HEK293 (cell line): Measurements from ENCODE around the gene PRRC2B.

Source experiments
- CTCF ChIA-PET: fragments of 350-600 bp; formaldehyde crosslinking; extraction: SDS; loops from one replicate; lab custom pipeline; 2021; ENCODE audit warnings: antibody characterized with exemption; lab: Yijun Ruan, JAX
- POLR2A ChIA-PET: fragments of 300-600 bp; formaldehyde crosslinking; extraction: SDS; loops from one replicate; lab custom pipeline; 2020; ENCODE audit warnings: antibody characterized with exemption, inconsistent platforms; lab: Yijun Ruan, JAX
- H3K27ac ChIP-seq: fragments of 200-500 bp; sonication (Bioruptor generic); 2 replicates; pipeline ENCODE4 v1.5.1; 2014; ENCODE audit warnings: low read depth, low read length, control low read depth, inconsistent platforms; ENCODE audit errors: extremely low read depth
- H3K36me3 ChIP-seq, 2 experiments: fragments of 200-500 bp in 1 of 2; sonication (Bioruptor generic) in 1 of 2; 1 replicate in 1 of 2; 2 replicates in 1 of 2; pipeline ENCODE4 v1.5.1; 2014 to 2017; ENCODE audit warnings: inconsistent platforms in 2 of 2, low read length in 2 of 2; ENCODE audit not compliant: control insufficient read depth in 2 of 2, insufficient read depth in 1 of 2
- H3K4me1 ChIP-seq: fragments of 200-500 bp; sonication (Bioruptor generic); 2 replicates; pipeline ENCODE4 v1.5.1; 2014; ENCODE audit warnings: mild to moderate bottlenecking, low read length, inconsistent platforms; ENCODE audit not compliant: control insufficient read depth, insufficient read depth
- H3K4me3 ChIP-seq: 2 replicates; pipeline ENCODE4 v1.5.1; 2011; ENCODE audit warnings: low read depth, mild to moderate bottlenecking, control low read depth, low read length, moderate library complexity
- H3K9me3 ChIP-seq: fragments of 200-500 bp; sonication (Bioruptor generic); 2 replicates; pipeline ENCODE4 v1.5.1; 2014; ENCODE audit warnings: low read depth, low read length, inconsistent platforms; ENCODE audit not compliant: control insufficient read depth, insufficient read depth
- EGR2 ChIP-seq: fragments of 450-650 bp; formaldehyde crosslinking; IDR thresholded peaks from 2 replicates; pipeline ENCODE4 v1.5.1; 2016; ENCODE audit warnings: low read depth, missing biosample characterization, missing genetic modification characterization
- ELK4 ChIP-seq: IDR thresholded peaks from 2 replicates; pipeline ENCODE4 v1.6.1; 2011; ENCODE audit warnings: mild to moderate bottlenecking, low read depth, low read length, borderline replicate concordance
- GLI4 ChIP-seq: fragments of 450-650 bp; formaldehyde crosslinking; IDR thresholded peaks from 2 replicates; pipeline ENCODE4 v1.5.1; 2016; ENCODE audit warnings: missing biosample characterization, missing genetic modification characterization
- GLIS1 ChIP-seq: fragments of 450-650 bp; formaldehyde crosslinking; IDR thresholded peaks from 2 replicates; pipeline ENCODE4 v1.5.1; 2016; ENCODE audit warnings: missing biosample characterization, missing genetic modification characterization
- KLF7 ChIP-seq: fragments of 450-650 bp; formaldehyde crosslinking; IDR thresholded peaks from 2 replicates; pipeline ENCODE4 v1.5.1; 2016; ENCODE audit warnings: missing biosample characterization, missing genetic modification characterization, borderline replicate concordance
- KLF9 ChIP-seq: fragments of 450-650 bp; formaldehyde crosslinking; IDR thresholded peaks from 2 replicates; pipeline ENCODE4 v1.5.1; 2016; ENCODE audit warnings: missing biosample characterization, missing genetic modification characterization, low read depth
- PRDM1 ChIP-seq: fragments of 450-650 bp; formaldehyde crosslinking; IDR thresholded peaks from 2 replicates; pipeline ENCODE4; 2016; ENCODE audit warnings: missing biosample characterization, missing genetic modification characterization
- SCRT1 ChIP-seq: fragments of 450-650 bp; formaldehyde crosslinking; IDR thresholded peaks from 2 replicates; pipeline ENCODE4 v1.5.1; 2016; ENCODE audit warnings: missing biosample characterization, missing genetic modification characterization, borderline replicate concordance
- SCRT2 ChIP-seq: fragments of 450-650 bp; formaldehyde crosslinking; IDR thresholded peaks from 2 replicates; pipeline ENCODE4 v1.5.1; 2016; ENCODE audit warnings: missing biosample characterization, missing genetic modification characterization
- ZNF133 ChIP-seq: fragments of 450-650 bp; formaldehyde crosslinking; IDR thresholded peaks from 2 replicates; pipeline ENCODE4 v1.5.1; 2016; ENCODE audit warnings: missing biosample characterization, missing genetic modification characterization
- ZNF140 ChIP-seq: fragments of 450-650 bp; formaldehyde crosslinking; IDR thresholded peaks from 2 replicates; pipeline ENCODE4 v1.5.1; 2016; ENCODE audit warnings: missing biosample characterization, missing genetic modification characterization
- ZNF174 ChIP-seq: fragments of 450-650 bp; formaldehyde crosslinking; IDR thresholded peaks from 2 replicates; pipeline ENCODE4 v1.5.0; 2017; ENCODE audit warnings: missing biosample characterization, mild to moderate bottlenecking, missing genetic modification characterization
- ZNF175 ChIP-seq: fragments of 450-650 bp; formaldehyde crosslinking; IDR thresholded peaks from 2 replicates; pipeline ENCODE4 v1.5.1; 2016; ENCODE audit warnings: missing biosample characterization, missing genetic modification characterization
- ZNF221 ChIP-seq: fragments of 450-650 bp; formaldehyde crosslinking; IDR thresholded peaks from 2 replicates; pipeline ENCODE4 v1.5.1; 2017; ENCODE audit warnings: missing biosample characterization, missing genetic modification characterization, borderline replicate concordance
- ZNF600 ChIP-seq: fragments of 450-650 bp; formaldehyde crosslinking; IDR thresholded peaks from 2 replicates; pipeline ENCODE4 v1.5.1; 2016; ENCODE audit warnings: missing biosample characterization, missing genetic modification characterization
- ZSCAN30 ChIP-seq: fragments of 450-650 bp; IDR thresholded peaks from 2 replicates; pipeline ENCODE4 v1.5.1; 2018; ENCODE audit warnings: missing biosample characterization, mild to moderate bottlenecking, missing genetic modification characterization, moderate library complexity
- TF ChIP-seq, protein P1 (sequence below): fragments of 450-650 bp; formaldehyde crosslinking; IDR thresholded peaks from 2 replicates; pipeline ENCODE4 v1.5.1; 2017; ENCODE audit warnings: missing biosample characterization, missing genetic modification characterization
- TF ChIP-seq, protein P2 (sequence below): fragments of 450-650 bp; formaldehyde crosslinking; IDR thresholded peaks from 2 replicates; pipeline ENCODE4 v1.5.1; 2016; ENCODE audit warnings: missing biosample characterization, missing genetic modification characterization, borderline replicate concordance
- TF ChIP-seq, protein P3 (sequence below): fragments of 450-650 bp; formaldehyde crosslinking; IDR thresholded peaks from 2 replicates; pipeline ENCODE4 v1.5.1; 2016; ENCODE audit warnings: missing biosample characterization, missing genetic modification characterization
- TF ChIP-seq, protein P4 (sequence below): fragments of 450-650 bp; formaldehyde crosslinking; IDR thresholded peaks from 2 replicates; pipeline ENCODE4 v1.5.1; 2016; ENCODE audit warnings: missing biosample characterization, missing genetic modification characterization

The PRRC2B gene

GRCh38 chr9:131426545-131426944, 32.7 kb downstream of the PRRC2B start:
- CTCF ChIA-PET = interaction anchor here (1.0 kb wide), 1 partner anchor 10 kb away, joined by 3 read pairs; no protein-coding TSS in a partner anchor
- H3K4me1 ChIP-seq = peaks cover 10% of the 10 kb centered on the region
- TF ChIP-seq ELK4 = no peak
- peak; percentile 45; the same call in 1 of the 2 replicates for TF ChIP-seq ZSCAN30 (tag by site-specific recombination)
- TF ChIP-seq ZNF140 (tag by site-specific recombination) = no peak
- TF ChIP-seq GLI4 (tag by site-specific recombination) = no peak
- peak; percentile 24; the same call in 1 of the 2 replicates for TF ChIP-seq EGR2 (tag by site-specific recombination)
- TF ChIP-seq, all 188 proteins: peak for 2
- Histone ChIP-seq H3K4me3 (no peak overlapping the region), H3K9me3 (no peaks in the 10 kb centered on the region), H3K36me3 (peaks cover 5 to 27% of the 10 kb centered on the region in 2 experiments; a peak in 2 of 3 replicates), H3K27ac (no peak overlapping the region)
- POLR2A ChIA-PET = interaction anchor here (0.8 kb wide), 1 partner anchor 53 kb away, joined by 4 read pairs; no protein-coding TSS in a partner anchor

DNA sequence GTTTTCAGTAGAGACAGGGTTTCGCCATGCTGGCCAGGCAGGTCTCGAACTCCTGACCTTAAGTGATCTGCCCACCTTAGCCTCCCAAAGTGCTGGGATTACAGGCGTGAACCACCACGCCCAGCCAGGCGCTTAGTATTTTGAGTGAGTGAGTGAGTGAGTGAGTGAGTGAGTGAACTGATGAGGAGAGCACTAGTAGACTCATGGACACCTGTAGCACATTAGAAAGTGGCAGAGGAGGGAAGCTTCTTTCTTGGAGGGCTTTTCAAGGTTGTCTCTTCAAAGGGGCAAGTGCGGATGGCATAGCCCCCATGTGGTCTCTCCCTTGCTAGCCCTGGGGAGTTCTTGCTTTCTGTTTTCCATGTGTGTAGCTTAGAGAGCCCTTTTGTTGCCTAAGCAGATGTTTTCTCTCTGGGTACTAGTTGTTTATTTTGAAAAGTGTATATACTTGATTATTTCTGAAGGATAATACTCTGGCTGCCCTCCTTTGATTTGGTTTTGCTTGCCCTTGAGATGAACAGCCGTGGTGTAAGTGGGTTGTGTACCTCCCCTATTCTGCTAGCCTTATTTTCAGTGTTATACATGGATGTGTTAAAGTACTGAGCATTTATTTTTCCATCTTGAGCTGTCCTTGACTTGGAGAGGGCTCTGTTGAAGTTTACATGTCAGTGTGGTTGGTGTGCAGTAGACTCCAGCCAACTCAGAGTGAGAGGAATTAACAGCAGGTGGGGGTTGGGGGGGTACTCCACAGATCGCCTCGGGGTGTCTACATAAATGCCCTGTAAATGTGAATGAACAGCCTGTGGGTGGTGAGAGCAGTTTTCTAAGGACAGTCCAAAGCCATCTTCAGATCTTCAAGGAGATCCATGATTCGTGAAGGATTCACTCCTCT, 35.5 kb downstream of the PRRC2B start:
- no peaks in the 10 kb centered on the region for H3K4me1 ChIP-seq
- ChIA-PET CTCF (interaction anchor here (0.6 to 1.4 kb wide), 3 partner anchors 9 to 96 kb away, joined by 3 to 4 read pairs (median 3); no protein-coding TSS in a partner anchor), POLR2A (no interaction called here)
- no peak overlapping the region for H3K4me3 ChIP-seq
- 0 out of 2 replicates have a peak overlapping the region, but pooled peaks have one; percentile 30 for H3K27ac ChIP-seq
- H3K36me3 ChIP-seq = peaks cover 8 to 48% of the 10 kb centered on the region in 2 experiments; a peak in 2 of 3 replicates
- H3K9me3 ChIP-seq = no peaks in the 10 kb centered on the region
- TF ChIP-seq KLF7 = no peak
- TF ChIP-seq, protein P1, sequence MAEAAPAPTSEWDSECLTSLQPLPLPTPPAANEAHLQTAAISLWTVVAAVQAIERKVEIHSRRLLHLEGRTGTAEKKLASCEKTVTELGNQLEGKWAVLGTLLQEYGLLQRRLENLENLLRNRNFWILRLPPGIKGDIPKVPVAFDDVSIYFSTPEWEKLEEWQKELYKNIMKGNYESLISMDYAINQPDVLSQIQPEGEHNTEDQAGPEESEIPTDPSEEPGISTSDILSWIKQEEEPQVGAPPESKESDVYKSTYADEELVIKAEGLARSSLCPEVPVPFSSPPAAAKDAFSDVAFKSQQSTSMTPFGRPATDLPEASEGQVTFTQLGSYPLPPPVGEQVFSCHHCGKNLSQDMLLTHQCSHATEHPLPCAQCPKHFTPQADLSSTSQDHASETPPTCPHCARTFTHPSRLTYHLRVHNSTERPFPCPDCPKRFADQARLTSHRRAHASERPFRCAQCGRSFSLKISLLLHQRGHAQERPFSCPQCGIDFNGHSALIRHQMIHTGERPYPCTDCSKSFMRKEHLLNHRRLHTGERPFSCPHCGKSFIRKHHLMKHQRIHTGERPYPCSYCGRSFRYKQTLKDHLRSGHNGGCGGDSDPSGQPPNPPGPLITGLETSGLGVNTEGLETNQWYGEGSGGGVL (tag by site-specific recombination) = peak; percentile 48; the same call in 1 of the 2 replicates
- 0 out of 2 replicates have a peak, but pooled peaks have one; percentile 1 for TF ChIP-seq ZNF600 (tag by site-specific recombination)
- no peak for TF ChIP-seq ZNF140 (tag by site-specific recombination)
- TF ChIP-seq KLF9 (tag by site-specific recombination) = no peak
- TF ChIP-seq ZNF221 (tag by site-specific recombination) = no peak
- TF ChIP-seq ZNF133 (tag by site-specific recombination) = no peak
- TF ChIP-seq, protein P2, sequence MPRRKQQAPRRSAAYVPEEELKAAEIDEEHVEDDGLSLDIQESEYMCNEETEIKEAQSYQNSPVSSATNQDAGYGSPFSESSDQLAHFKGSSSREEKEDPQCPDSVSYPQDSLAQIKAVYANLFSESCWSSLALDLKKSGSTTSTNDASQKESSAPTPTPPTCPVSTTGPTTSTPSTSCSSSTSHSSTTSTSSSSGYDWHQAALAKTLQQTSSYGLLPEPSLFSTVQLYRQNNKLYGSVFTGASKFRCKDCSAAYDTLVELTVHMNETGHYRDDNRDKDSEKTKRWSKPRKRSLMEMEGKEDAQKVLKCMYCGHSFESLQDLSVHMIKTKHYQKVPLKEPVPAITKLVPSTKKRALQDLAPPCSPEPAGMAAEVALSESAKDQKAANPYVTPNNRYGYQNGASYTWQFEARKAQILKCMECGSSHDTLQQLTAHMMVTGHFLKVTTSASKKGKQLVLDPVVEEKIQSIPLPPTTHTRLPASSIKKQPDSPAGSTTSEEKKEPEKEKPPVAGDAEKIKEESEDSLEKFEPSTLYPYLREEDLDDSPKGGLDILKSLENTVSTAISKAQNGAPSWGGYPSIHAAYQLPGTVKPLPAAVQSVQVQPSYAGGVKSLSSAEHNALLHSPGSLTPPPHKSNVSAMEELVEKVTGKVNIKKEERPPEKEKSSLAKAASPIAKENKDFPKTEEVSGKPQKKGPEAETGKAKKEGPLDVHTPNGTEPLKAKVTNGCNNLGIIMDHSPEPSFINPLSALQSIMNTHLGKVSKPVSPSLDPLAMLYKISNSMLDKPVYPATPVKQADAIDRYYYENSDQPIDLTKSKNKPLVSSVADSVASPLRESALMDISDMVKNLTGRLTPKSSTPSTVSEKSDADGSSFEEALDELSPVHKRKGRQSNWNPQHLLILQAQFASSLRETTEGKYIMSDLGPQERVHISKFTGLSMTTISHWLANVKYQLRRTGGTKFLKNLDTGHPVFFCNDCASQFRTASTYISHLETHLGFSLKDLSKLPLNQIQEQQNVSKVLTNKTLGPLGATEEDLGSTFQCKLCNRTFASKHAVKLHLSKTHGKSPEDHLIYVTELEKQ (tag by site-specific recombination) = no peak
- TF ChIP-seq SCRT1 (tag by site-specific recombination) = peak; percentile 34; the same call in 1 of the 2 replicates
- TF ChIP-seq, protein P3, sequence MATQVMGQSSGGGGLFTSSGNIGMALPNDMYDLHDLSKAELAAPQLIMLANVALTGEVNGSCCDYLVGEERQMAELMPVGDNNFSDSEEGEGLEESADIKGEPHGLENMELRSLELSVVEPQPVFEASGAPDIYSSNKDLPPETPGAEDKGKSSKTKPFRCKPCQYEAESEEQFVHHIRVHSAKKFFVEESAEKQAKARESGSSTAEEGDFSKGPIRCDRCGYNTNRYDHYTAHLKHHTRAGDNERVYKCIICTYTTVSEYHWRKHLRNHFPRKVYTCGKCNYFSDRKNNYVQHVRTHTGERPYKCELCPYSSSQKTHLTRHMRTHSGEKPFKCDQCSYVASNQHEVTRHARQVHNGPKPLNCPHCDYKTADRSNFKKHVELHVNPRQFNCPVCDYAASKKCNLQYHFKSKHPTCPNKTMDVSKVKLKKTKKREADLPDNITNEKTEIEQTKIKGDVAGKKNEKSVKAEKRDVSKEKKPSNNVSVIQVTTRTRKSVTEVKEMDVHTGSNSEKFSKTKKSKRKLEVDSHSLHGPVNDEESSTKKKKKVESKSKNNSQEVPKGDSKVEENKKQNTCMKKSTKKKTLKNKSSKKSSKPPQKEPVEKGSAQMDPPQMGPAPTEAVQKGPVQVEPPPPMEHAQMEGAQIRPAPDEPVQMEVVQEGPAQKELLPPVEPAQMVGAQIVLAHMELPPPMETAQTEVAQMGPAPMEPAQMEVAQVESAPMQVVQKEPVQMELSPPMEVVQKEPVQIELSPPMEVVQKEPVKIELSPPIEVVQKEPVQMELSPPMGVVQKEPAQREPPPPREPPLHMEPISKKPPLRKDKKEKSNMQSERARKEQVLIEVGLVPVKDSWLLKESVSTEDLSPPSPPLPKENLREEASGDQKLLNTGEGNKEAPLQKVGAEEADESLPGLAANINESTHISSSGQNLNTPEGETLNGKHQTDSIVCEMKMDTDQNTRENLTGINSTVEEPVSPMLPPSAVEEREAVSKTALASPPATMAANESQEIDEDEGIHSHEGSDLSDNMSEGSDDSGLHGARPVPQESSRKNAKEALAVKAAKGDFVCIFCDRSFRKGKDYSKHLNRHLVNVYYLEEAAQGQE (tag by site-specific recombination) = 0 out of 2 replicates have a peak, but pooled peaks have one; percentile 9
- TF ChIP-seq ZNF174 (tag by site-specific recombination) = no peak
- peak; percentile 90 for TF ChIP-seq SCRT2
- TF ChIP-seq GLIS1 = peak; percentile 30; the same call in 1 of the 2 replicates
- TF ChIP-seq ZNF175 = no peak
- TF ChIP-seq, protein P4, sequence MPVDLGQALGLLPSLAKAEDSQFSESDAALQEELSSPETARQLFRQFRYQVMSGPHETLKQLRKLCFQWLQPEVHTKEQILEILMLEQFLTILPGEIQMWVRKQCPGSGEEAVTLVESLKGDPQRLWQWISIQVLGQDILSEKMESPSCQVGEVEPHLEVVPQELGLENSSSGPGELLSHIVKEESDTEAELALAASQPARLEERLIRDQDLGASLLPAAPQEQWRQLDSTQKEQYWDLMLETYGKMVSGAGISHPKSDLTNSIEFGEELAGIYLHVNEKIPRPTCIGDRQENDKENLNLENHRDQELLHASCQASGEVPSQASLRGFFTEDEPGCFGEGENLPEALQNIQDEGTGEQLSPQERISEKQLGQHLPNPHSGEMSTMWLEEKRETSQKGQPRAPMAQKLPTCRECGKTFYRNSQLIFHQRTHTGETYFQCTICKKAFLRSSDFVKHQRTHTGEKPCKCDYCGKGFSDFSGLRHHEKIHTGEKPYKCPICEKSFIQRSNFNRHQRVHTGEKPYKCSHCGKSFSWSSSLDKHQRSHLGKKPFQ (tag by site-specific recombination) = no peak
- peak; percentile 59 for TF ChIP-seq PRDM1
